GM18520 (cell line): ENCODE data around the gene DENND1C.

Source experiments
- ATAC-seq: cut with Tn5 transposase; IDR thresholded peaks from one replicate; pipeline ENCODE4 v1.9.1; 2021; ENCODE audit not compliant: unreplicated experiment

The DENND1C gene

GRCh38 chr19:6479836-6480398, 1.7 kb downstream of the DENND1C start:
- no peak for ATAC-seq

GRCh38 chr19:6478815-6479214, 2.8 kb downstream of the DENND1C start:
- ATAC-seq, result no peak

DNA sequence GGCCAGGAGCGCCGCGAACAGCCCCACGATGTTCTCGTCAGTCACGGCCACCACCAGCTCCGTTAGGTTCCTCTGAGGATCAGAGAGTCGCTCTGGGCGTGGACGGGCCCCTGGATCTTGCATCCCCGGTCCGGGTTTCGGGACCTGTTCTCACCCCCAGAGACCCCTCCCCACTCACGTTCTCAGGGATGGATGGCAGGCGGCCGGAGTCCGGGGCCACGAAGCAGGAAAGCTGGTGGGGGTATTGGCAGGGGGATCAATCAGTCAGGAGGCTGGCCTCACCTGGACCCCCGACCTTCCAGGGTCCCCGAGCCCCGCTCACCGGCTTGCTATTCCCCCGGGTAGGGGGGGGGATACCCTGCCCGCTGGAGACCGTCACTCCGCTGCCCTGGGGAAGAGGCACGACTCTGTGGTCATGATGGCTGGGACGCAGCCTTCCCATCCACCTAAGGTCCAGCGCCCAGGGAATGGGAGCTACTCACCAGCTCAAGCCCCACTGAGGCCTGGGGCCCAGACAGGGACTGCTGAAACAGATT, 4.6 kb downstream of the DENND1C start:
- no peak for ATAC-seq

DNA sequence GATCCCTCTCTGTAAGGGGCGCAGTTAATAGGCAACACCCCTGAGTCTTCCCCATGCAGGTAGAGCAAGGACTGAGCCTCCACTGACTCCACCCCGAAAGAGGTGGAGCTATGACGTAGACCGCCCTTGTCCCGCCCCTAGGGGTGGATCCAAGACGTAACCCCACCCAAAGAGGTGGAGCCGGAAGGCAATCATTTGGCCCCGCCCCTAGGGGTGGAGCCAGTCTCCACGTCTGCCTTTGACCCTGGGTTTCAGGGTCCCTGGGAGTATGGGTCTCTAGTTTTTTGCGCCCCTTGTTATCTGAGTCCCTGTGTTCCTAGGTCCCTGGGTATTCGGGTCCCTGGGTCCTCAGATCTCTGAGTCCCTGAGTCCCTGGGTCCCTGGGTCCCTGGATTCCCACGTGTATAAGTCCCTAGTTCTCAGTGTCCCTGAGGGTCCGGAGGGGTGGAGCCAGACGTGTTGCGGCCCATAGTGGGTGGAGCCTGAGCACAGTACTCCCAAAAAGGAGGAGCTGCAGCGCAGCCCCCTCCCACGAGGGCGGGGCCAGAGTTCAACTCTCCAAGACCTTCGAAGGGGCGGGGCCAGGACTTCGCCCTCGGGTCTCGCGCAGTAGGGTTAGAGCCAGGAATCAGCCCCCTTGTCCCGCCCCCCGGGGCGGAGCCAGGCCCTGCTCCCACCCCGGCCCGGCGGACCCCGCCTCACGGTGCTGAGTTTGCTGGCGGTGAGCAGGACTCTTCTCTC, 5.3 kb downstream of the DENND1C start:
- ATAC-seq, result no peak

DNA sequence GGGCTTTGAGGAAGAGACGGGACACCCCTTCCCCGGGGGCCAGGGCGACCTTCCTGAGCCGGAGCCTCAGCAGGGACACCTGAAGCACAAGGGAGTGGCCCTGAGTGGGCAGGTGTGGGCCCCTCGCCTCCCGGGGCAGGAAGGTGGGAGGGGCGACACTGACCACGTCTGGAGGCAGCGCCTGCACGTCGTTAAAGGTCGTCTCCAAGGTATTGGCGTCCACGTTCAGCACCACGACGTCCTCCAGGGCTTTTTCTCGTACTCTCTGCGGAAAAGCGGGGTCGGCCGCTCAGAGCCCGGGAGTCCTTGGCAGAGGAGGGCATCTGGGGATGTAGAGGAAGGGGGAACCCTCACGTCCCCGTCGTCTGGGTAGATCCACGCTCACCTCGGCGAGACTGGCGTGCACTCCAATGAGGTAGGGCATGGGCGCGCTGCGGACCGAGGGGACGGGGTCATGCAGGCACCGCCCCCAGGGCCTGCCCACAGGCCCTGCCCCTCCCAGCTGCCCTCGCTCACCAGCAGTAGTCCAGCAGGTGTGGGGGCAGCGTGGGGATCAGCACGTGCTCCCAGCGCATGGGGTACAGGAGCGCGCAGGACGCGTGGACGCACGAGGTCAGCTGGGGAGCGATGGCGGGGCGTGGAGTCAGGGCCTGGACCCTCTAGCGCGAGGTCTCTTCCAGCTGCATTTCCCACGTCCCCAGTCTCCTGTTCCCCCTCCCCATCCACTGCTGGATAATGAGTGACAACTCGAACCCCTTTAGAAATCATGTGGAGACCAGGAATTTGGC, 6.1 kb downstream of the DENND1C start:
- ATAC-seq, result no peak

DNA sequence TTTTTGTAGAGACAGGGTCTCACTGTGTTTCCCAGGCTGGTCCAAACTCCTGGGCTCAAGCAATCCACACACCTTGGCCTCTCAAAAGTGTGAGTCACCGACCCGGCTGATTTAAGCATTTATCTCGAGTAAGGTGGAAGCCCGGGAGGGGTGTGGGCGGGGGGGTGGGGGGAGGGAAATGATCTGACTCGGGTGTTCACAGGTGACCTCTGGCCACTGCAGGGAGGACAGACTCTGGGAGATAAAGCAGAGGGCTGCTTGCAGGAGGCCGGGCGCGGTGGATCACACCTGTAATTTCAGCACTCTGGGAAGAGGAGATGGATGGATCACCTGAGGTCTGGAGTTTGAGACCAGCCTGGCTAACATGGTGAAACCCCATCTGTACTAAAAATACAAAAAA, 7.9 kb downstream of the DENND1C start:
- no peak for ATAC-seq

DNA sequence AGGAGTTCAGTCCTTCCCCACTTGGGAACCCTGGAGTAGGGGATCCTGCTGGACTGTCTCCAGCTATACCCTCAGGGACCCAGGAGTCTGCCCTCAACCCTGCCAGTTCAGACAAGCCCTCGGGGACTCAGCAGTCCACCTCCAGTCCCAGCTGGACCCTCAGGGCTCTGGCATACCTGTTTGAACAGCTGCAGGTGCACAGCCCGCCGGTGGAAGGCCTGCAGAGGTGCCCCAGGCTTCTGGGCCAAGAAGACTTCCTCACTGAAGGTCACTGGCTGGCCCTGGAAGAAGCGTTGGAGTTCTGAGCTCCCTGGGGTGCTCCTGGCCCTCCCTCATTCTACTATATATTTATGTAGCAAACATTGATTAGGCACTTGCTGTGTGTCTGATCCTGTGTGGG, 8.9 kb downstream of the DENND1C start:
- ATAC-seq, result no peak

DNA sequence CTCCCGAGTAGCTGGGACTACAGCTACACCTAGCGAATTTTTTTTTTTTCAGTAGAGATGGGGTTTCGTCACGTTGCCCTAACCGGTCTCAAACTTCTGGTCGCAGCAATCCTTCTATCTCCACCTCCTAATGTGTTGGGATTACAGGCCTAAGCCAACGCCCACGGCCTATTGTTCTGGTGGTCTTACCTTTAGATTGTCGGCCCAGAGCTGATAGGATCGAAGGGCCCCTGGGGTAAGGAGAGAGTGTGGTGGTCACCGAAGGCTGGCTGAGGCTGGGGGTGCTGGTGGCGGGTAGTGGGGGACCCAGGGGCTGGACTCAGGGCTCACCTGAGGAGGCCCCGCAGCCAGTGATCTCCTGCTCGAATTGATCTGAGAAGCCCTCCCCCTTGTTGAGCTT, 10.5 kb downstream of the DENND1C start:
- no peak for ATAC-seq

DNA sequence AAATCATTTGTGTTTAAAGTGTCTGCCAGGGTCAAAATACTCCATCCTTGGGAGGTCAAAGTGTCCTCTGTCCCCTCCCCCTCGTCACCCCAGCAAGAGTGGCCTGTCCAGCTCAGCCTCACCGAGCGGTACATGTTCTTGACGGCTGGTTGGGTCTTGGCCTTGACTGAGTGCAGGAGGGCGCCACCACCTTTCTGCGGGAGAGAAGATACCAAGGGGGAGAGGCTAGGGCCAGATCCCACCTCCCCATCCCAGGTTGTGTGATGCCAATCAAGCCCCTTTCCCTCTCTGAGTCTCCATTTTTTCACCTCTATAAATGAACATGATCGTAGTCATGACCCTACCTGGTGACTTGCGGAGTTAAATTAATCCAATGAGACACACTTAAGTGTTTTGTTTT, 11.4 kb downstream of the DENND1C start:
- ATAC-seq, result no peak

DNA sequence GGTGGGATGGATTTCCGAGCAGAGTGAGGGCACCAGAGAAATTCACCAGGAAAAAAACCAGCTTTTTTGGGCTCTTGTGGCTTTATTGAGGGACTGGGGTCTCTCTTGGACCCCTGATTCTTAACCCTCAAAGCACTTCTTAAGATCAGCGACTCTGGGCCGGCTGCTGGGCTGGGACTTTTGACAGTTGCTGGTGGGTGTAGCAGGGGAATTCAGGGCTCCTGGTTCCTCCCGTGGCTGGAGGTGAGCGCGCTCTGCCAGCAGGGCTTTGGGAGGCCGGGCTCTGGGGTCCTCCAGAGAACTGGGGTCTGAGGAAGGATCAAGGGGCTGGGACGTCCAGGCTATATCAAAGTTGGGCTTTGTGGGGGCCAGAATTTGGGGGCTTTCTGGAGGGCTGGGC, 14.2 kb downstream of the DENND1C start:
- no peak for ATAC-seq

DNA sequence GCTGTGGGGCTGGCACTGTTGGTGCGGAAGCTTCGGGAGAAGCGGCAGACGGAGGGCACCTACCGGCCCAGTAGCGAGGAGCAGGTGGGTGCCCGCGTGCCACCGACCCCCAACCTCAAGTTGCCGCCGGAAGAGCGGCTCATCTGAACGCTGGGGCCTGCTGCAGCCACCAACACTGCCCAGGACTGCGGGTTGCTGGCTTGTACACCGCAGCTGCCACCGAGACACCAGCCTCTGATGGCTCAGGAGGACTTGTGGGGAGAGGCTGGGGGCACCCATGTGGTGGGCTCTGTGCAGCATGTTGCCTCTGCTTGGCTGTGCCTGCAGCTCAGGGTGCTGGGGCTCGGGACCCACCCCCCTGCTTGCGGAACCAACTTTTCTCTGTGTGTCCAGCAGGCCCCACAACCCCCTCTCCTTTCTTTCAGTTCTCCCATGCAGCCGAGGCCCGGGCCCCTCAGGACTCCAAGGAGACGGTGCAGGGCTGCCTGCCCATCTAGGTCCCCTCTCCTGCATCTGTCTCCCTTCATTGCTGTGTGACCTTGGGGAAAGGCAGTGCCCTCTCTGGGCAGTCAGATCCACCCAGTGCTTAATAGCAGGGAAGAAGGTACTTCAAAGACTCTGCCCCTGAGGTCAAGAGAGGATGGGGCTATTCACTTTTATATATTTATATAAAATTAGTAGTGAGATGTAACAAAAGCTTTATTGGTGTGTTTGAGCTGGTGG, 14.9 kb downstream of the DENND1C start:
- no peak for ATAC-seq

DNA sequence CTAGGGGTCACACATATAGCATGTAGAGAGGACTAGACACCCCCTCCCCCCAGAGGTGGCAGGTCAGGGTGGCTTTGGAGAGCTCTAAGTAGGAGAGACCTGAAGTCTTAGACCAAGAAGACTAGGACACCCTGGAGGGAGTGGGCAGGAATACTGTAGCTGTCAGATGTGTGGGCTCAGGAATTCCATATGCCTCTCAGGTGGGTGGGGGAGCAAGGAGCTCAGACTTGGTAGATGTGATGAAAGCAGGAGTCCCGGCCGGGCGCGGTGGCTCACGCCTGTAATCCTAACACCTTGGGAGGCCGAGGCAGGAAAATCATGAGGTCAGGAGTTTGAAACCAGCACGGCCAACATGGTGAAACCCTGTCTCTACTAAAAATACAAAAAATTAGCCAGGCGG, 15.9 kb downstream of the DENND1C start:
- no peak for ATAC-seq

DNA sequence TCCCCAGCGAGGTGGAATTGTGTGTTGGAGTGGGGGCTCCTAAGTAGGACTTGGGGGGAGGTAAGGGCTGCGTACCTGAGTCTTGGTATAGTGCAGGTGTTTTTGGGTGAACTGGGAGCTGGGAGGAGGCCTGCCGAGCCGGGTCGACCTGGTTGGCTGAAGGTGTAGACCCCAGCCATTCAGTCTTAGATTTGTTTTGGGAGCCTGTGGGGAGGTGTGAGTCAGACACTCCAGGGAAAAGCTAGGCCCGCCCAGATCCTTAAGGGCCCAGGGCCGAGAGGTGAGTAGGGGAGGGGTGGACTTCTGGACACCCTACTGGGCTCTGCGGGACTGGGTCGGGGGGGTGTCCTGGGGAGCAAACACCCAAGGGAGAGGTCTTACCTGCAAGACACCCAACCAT, 16.6 kb downstream of the DENND1C start:
- no peak for ATAC-seq

DNA sequence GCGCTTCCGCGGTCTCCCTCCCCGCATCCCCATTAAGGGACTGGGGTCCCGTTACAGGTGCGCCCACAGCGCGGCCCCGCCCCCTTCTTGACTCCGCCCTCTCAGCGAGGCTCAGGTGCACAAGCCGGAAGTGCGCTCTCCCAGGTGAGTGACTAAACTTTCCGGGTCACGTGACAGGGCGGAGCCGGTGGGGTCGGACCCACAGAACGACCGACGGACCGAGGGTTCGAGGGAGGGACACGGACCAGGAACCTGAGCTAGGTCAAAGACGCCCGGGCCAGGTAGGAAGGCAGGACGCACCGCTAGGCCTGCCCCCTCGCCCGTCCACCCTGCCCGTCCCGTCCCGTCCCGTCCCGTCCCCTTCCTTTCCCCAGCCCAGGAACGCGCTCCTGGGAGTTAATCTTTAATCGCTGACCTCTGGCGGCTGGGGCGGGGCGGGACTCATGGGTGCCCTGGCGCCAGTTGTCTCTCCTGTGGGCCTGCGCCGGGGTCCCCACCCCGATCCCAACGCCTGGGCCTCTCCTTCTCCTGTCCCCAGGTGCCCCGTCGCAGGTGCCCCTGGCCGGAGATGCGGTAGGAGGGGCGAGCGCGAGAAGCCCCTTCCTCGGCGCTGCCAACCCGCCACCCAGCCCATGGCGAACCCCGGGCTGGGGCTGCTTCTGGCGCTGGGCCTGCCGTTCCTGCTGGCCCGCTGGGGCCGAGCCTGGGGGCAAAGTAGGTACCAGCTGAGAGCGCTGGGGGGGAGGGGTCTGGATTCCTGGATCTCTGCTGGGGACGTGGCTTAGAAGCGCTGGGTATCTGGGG, 17.3 kb downstream of the DENND1C start, which contains the start of gene CRB3:
Gene CRB3 (plus strand): TSS at position 202 of the 804 bp plus-strand sequence. CDS start 431 bp downstream, at position 633.
- no peak for ATAC-seq

DNA sequence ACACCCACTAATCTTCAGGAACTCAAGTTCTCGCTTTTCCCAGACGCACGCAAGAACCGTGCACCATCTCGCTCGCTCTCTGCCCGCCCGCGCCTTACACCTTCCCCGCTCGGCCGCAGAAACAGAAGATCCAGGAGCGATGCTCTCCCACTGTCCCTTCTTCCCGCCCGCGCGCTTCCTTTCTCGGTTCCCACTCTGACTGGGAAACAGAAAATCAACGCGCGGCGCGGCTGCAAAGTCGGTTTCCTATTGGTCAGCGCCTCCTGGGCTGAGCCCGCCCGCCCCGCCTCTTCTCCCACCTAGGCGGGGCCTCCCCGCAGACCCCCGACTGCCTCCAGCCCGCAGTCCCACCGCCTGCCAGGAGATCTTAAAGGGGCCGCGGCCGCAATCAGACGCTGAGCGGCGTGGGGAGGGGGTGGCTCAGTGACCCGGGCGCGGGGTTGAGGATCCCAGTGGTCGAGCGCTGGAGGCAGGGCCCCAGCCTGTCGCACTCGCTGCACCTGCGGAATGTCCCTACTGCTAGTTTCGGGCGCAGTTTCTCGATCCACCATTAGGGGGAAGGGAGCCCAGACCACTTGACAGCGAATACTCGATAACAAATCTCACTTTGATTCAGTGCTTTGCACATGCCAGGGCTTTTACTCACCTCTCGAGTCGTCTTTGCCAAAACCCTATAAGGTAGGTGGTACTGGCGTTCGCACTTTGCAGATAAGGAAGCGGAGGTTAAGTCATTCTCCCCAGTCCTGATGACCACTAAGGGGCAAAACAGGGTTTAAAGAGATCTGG, 21.3 kb downstream of the DENND1C start:
- ATAC-seq, result peak; percentile 78

GRCh38 chr19:6459262-6460098, 22.1 kb downstream of the DENND1C start, which contains the start of gene SLC25A23:
SLC25A23 (minus strand) TSS chr19:6459792; CDS start chr19:6459628, 164 bp downstream.
- ATAC-seq, result peak; percentile 20

DNA sequence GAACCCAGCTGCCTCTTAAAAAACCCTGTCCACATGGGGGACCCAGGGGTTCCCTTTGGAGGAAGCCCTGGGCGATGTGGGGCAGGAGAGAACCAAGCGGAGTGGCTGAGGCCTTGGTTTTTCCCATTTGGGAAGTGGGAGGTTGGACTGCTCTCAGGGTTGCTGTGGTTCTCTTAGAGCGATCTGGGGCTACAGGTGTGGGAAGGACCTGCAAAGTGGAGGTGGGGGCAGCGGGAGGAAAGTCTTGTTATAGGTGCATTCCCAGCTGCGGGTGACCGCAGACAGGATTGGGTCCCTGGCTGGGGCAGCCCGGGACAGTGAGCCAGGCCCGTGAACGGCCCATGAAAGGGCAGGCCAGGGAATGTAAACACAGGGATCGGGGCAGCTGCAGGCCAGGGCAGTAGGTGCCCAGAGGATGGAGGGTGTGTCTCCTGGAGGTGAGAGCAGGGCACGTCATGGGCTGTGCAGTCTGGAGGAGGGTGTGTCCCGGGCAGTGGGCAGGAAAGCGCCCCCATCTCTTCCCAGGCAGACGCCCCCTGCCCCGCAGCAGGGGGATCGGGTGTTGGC, 22.8 kb downstream of the DENND1C start:
- ATAC-seq, result no peak
